CD4-positive, alpha-beta T cell treated with Interleukin-15 for 1 hour (primary cell): ENCODE measurements around the gene YPEL3.
"Not testable (repeated sequence)": the region's sequence is repeated elsewhere in the genome, so short reads cannot be mapped to it uniquely, and the experiment has no call there.

Source experiments
- DNase-seq: peaks from one replicate; pipeline ENCODE4 v3.0.0-alpha.2; 2020

Gene YPEL3

GRCh38 chr16:30116291-30117207, 20.5 kb upstream of the YPEL3 start:
- DNase-seq: no peak

- DNase-seq: no peak
These were observed 19.2 kb upstream of the YPEL3 start for GRCh38 chr16:30115238-30115637.

- not testable (repeated sequence) for DNase-seq
These were observed 18.8 kb upstream of the YPEL3 start for GRCh38 chr16:30114833-30115232.

GRCh38 chr16:30114411-30114810, 18.4 kb upstream of the YPEL3 start:
- DNase-seq: no peak

- DNase-seq: no peak
These were observed 17.8 kb upstream of the YPEL3 start for GRCh38 chr16:30113711-30114333.

- no peak for DNase-seq
These were observed 17.2 kb upstream of the YPEL3 start, which contains the start of gene GDPD3 for GRCh38 chr16:30113031-30113710. GDPD3 (minus strand) TSS chr16:30113537; CDS start chr16:30113478, 59 bp downstream.

- DNase-seq: peak; percentile 41
These were observed 16.4 kb upstream of the YPEL3 start for GRCh38 chr16:30112197-30113030.

GRCh38 chr16:30110661-30111060, 14.6 kb upstream of the YPEL3 start:
- DNase-seq: no peak

- DNase-seq: no peak
These were observed 12.2 kb upstream of the YPEL3 start for GRCh38 chr16:30108059-30108850.

- no peak for DNase-seq
These were observed 8.5 kb upstream of the YPEL3 start for GRCh38 chr16:30104492-30104891.

GRCh38 chr16:30104090-30104489, 8.1 kb upstream of the YPEL3 start:
- DNase-seq: no peak

GRCh38 chr16:30096862-30097563, 1.0 kb upstream of the YPEL3 start:
- DNase-seq: peak; percentile 45

- no peak for DNase-seq
These were observed 591 bp downstream of the YPEL3 start for GRCh38 chr16:30095166-30096078.

- DNase-seq: no peak
These were observed 1.4 kb downstream of the YPEL3 start for GRCh38 chr16:30094541-30095165.

- peak; percentile 91 for DNase-seq
These were observed 3.5 kb downstream of the YPEL3 start for GRCh38 chr16:30092373-30093010.

- DNase-seq: peak; percentile 92
These were observed 4.3 kb downstream of the YPEL3 start, which contains the start of gene TBX6 for GRCh38 chr16:30091474-30092372. TBX6 (minus strand) TSS chr16:30091924; CDS start chr16:30091193, 731 bp downstream.

- DNase-seq: no peak
These were observed 5.2 kb downstream of the YPEL3 start for GRCh38 chr16:30090610-30091331.
